Activated T-cell treated with anti-CD3 and anti-CD28 coated beads for 1 hour (primary cell): ENCODE measurements around the gene SDCCAG8.

Experiments
- DNase-seq: peaks from one replicate; pipeline ENCODE4 v3.0.0-alpha.2; 2020; ENCODE audit warnings: low read depth

Gene SDCCAG8

DNA sequence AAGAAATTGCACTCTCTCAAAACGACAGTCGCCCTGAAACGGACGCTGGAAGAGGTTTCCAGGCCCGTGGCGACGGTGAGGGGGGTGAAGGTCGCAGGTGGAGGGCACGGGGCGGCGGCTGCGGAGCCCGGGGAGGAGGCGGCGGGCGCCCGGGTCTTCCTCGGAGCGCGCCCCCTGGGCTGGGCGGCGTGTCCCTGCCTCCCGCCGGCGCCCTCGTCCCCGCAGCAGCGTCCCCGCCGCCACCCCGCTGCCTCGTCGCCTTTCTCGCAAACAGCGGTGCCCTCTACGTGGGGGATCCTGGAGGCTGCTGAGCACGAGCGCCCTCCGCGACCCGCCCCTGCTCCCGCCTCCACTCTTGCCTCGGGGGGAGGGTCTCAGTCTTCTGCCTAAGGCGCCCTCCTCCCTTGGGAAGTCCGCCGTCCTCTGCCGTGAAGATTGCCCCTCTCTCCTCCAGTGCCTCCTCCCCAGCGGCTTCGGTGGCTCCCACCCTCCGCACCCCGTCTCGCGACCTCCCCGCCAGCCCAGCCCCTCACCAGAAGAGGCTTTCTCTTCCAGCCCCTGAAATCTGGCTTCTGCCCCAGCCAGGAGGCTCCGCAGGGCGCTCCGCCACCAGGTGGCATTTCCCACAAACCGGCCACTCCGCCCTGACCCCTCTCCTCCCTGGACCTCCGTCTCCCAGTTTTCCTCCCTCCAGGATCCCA is 227.4 kb downstream of the SDCCAG8 start:
- no peak for DNase-seq

DNA sequence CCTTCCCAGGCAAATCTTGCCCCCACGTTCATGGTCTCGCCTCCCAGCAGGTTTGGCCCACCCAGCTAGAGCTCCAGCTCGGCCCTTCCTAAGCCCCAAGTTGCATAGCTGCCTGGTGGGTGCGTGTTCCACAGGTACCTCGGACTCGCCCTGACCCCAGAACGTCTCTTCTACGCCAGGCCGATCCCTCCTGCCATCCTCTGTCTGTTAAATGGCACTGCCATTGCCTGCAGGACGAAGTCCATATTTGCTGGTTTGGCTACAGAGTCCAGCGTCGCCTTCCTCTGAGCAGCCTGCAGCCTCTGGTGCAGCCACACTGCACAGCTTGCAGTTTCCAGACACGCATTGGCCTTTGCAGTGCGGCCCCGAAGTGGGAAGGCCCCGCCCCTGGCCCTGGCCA is 228.1 kb downstream of the SDCCAG8 start:
- DNase-seq, result no peak

DNA sequence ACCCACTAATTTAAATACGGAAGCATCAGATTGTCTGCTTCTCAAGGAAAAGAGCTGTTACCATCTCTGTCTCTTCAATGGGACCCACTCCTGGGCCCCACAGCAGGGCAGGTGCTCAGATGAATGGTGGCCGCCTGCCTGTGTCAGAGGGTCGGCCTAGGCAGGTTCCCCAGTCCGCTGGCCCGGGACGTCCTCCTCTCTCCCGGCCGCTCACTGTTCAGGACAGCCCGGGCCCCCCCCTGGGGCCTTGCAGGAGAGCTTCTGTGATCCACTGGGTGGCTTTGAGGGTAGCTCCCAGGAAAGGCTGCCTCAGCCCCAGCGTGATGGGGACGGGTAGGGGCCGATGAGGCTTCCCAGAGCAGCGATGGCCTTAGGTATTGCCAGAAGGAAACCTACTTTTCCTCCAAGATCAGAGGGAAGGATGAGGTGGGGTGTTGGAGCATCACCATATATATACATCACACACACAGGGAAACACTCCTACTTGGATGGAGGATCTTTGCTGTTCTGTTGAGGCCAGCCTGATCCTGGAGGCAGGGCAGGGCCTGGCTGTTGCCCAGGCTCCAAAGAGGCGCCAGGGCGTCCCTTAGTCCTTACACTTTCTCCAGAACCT is 231.3 kb downstream of the SDCCAG8 start:
- DNase-seq, result no peak

DNA sequence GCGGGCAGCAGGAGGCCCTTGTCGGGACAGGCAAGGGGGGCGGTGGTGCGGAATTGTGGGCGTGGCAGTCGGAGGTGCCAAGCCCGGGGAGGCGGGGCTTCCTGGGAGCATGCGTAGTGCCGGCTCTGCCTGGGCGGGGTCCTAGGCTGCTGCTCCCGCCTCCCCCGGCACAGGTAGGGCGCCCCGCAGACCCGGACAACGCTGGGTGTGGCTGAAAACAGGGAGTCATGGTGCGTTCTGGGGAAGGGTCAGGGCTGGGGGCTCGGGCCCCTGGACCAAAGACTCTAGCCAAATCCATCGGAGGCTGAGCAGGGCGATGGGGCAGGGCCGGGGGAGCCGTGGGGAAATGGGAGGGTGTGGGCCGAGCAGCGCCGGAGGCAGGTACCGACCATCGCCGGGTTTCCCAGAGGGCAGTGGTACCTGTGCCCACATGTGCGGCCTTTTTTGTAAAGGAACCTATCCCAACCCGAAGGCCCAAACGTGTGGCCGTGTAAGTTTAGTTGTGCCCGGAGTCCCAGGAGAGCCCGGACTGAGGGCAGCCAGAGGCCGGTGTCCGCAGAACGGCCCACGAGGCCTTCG is 231.9 kb downstream of the SDCCAG8 start:
- DNase-seq, result no peak

DNA sequence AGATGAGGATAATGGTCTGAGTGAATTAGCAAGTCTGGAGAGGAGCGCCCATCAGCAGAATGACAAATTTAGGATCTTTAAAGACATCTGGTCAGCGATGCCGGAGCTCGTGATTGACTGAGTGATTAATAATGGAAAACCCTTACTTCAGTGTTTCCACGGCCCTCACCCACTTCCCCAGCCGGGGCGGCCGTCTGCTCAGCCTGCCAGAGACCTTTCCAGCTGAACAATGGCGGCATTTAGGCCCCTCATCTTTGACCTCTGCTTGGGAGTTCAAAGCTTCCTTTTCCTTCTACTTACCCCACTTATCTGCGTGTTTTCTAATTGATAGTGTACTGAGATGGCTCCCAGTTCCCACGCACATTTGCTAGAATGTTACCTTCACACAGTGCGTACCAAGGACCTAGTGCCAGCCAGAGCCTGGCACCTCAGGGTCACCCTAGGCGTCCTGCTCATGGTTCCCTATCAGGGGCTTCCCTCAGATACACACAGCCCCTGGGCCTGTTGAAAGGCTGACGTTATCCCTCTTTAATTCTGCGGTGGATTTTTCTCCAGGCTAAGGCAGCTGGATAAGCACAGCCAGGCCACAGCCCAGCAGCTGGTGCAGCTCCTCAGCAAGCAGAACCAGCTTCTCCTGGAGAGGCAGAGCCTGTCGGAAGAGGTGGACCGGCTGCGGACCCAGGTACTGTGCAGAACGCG is 232.8 kb downstream of the SDCCAG8 start:
- DNase-seq, result no peak

DNA sequence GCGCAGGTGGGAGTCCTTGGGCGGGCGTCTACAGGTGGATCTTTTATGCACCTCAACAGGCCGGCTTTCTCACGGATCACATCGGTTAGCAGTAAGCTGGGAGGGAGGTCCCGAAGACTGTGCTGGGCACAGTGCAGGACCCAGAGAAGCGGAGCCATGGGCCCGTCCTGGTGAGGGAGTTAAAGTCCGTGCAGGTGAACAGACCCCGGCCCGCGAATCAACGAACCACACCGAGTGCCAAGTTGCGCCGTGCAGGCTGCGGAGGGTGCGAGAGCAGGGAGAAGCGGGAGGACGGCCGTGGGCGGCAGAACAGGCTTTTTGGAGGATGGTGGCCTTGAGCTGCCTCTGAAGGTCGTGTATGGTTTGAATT is 233.3 kb downstream of the SDCCAG8 start:
- no peak for DNase-seq

DNA sequence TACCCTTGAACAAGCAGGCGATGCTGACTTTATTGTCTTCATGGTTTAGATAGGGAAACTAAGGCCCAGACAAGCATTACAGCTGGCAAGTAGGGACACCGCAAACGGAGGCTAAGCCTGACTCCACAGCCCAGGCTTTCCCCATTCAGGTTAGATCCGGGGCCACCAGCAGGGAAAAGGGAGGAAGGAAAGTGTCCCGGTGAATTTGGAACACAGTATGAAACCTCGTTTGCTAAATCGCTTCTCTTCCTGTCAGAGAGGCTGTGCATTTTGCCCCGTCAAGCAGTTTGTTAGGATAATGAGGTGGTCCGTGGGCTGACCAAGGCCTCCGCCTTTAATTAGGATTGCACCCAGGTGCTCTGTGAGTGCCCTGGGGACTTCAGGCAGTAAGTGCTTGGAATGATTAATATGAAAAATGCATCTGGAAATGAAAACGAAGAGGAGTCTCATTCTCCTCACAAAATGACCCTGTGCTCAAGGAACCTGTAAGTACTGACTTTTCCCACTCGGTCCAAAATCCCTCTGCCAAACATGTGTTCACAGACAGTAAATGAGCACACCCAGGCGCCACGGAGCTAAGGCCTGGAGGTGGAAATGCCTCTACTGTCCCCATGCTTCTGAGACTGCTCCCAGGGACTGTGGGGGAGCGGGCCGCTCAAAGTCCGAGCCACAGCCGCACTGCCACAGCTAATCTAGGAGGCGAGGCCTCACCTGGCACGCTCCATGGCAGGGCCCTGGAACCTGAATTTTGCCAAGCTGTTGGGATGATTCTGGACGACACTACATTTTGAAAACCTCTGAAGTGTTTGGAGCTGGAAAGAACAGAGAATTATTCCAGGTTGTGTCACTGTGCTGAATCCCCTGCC is 234.1 kb downstream of the SDCCAG8 start:
- no peak for DNase-seq

DNA sequence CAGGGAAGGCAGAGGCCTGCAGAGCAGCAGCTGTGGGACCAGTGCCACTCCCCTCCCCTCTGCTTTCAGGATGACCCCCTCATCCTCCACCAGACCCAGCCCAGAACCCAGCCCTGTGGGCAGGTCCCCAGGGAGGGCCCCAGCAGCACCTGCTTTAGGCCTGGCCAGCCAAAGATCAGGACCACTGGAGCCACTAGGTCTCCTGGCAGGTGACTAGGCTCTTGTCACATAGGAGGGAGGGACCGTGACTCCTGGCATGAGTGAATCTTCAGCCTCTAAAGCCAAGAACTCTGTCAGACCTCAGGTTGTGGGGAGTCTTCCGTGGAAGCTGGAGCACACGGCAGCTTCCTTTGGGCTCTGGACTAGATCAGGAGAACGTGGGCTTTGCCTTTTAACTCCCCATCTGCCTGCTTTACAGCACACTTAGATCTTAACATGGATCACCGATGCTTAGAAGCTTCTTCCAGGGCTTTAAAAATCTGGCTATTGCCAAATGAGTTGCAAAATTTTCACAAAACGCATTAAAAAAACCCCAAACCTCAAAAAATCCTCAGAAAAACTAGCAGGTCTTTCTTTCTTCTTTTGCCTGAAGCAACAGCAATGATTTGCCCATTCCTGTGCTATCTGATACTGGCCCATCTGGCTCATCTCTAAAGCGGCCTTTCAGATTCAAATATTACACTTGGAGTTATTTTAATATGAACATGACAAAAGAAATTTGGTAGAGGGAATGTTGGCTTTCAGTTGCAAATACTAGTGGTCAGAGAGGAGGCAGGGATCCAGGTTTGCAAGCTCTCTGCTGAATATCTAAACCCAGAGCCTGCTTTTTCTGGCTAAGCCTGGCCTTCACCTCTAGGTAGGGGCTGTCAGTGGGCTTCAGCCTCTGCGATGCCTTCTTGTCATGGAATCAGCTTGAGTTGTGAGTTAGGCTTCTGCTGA is 235.2 kb downstream of the SDCCAG8 start:
- DNase-seq, result no peak

DNA sequence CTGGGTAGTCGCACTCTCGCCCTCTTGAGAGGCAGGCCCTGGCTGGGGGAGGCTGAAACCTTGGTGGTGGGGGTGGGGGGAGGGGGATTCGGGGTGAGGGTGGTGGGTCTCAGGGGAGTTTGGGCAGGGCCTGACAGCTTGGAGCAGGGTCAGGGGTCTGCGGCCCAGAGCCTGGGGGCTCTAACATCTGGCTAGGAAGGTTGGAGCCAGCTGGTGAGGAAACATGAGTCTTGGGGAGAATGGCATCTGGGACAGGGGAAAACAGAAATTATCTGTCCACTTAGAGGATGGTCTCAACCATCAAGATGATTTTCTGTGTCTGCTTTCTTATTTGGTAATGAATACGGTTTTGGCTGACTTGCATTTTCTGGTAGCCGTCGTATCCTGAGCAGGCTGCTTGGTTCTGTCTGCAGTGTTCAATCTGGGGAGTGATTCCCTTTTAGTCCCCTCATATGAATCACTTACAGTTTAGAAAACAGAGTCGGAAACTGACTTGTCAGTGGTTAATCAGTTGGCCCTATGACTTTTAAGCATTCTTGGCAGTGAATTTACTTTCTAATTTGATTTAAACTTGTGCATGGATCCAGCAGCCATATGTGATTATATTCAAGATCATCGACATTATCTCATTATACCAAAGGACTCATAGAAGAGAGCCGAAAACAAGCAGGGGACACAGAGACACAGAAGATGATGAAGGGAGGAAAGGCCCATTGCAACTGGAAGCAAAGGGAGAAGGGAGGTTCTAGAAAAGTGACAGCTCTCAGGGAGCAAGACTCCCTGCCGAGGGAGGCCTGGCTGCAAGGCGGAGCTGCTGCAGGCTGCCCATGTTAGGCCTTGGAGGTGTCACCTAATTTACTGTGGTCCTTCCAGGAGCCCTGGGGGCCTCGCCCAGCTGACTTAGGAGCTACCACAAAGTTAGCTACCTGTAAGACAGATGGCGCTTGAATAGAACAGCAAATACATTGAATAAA is 237.6 kb downstream of the SDCCAG8 start:
- DNase-seq, result no peak

DNA sequence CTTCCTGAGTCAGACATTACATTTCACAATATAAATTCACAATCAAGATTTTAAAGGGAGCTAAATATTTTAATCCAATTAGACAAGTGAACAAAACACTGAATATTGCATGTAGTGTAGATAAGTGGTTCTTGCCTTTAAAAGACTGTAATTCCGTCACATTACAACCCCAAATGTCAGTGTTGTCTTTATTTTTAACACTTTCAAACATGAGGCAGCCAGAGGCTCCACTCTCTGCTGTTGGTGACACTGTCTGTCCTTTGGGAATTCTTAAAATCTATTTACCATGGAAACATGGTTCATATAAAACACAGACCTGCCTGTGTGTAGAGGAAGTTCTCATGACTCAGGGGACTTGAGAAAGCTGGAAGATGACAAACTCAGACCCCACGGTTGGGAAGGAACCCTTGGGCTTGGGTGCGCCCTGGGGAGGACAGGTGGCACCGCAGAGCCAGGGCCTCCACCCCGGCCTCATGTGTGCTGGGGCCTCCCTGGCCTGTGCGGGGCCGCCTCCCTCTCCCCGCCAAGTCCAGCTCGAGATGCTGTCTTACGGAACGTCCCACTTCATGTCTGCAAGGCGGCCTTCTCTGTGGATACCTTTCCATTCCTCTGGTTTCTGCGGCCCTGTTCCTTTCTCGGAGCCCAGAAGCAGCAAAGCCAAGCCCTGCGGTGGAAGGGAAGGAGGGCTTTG is 239.0 kb downstream of the SDCCAG8 start:
- no peak for DNase-seq

DNA sequence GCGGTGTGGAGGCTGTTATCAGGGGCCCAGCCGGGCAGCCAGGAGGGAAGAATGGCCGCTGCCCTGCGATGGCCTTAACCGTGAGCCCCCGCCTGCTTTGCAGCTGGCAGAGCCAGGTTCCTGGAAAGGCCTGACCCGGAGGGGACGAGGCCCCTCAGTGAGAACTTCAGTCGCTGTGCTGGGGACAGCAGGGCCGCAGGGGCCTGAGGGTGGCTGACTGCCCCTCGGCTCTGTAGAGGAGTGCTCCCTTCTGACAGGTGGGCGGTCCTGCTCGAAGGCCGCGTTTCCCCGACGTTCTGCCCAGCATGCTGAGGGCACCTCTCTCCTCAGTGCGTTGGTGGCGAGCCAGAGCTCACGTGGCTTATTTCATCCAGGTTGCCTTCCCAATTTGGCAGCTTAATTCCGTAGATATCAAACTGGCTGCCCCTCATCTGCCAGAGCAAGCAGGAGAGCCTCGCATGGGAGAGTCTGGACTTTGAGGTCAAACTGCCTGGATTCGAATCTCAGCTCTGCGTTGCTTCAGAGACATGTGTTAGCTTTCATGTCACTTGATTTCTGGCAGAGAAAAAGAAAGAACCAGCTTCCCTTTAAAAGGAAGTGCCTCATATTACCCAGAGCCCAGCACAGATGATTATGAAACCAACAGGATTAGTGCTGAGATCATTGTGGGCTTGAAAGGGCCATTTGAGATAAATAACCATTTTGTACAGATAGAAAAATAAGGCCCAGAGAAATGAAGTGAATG is 239.8 kb downstream of the SDCCAG8 start:
- DNase-seq, result no peak

DNA sequence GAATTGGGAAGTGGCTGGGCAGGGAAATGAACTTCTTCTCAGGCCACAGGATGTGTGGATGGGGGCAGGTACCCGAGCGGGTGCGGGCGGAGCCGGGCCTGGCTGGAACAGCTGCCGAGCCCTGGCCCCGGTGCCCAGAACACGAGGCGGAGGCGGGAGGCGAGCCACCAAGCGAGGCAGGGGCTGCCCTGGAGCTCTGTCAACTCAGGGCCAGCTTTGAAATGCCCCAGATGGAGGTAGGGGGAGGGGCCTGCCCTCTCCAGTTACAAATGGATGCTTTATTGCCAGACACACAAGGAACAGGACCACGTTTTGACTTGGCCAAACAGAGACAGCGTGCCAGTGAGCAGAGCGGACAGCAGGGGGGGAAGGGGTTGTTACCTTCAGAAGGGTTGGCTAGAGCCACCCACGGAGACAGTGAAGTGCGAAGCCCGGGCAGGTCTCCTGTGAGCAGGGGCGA is 240.4 kb downstream of the SDCCAG8 start:
- DNase-seq, result no peak

DNA sequence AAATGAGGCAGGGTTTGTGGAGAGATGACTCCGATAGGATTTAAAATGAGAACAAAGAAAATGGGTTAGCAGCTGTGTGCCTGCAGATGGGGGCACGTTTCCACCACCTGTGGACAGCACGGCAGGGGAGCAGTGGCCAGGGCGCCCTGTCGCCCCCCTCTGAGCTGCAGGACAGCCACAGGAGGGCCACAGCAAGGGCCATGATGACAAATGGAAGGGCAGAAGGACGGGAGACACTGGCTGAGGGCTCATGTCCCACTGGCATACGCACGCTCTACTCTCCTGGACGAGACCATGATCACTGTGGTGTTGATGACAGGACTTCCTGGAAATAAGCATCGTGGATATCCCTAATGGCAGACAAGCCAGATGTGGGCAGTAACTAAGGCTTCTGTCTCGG is 241.0 kb downstream of the SDCCAG8 start:
- DNase-seq, result no peak

DNA sequence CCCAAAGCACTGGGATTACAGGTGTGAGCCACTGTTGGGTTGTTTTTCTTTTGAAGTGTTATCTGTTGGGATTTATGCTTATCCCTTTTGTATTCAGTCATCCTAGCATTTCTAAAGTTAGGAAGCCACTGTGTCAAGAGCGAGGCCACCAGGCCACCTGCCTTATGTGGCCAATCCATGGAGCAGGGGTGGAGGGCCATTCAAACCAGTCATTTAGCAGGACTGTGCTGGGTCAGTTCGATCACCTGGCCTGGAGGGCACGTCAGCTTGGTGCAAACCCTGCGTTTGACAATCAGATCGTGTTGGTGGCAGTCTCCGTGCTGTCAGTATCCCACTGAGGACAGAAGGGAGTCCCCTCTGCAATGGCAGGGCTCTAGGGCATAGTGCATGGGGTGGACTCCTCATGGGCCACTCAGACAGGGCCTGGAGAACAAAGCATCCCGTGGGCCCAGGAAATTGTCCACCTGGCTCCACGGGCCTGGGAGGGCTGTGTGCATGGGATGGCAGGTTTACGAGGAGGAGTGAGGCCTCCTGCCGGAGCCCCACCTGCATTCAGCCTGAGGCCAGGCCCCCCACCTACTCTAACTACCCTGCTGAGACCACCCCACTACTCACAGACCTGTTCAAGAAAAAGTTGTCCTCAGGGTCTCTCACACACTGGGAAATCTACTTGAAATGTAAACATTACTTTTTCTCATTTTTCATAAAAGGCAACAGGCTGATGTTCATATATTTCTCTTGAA is 242.3 kb downstream of the SDCCAG8 start:
- no peak for DNase-seq

DNA sequence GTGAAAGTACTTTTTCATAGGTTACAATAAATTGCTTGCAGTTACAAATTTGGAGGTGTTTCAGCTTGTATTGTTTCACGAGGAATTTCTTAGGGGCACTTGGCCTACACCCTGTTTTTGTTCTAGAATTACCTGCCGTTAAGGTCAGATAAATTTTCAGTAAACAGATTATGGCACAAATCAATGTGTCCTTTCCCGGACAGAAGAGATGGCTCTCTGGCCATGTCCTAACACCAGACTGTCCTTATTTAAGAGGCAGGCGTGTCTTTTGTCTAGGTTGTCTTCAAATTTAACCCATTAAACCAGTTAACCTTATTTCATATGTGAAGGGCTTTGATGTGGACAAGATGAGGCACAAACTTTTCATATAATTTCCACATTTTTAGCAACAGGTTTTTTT is 243.4 kb downstream of the SDCCAG8 start:
- DNase-seq, result no peak

DNA sequence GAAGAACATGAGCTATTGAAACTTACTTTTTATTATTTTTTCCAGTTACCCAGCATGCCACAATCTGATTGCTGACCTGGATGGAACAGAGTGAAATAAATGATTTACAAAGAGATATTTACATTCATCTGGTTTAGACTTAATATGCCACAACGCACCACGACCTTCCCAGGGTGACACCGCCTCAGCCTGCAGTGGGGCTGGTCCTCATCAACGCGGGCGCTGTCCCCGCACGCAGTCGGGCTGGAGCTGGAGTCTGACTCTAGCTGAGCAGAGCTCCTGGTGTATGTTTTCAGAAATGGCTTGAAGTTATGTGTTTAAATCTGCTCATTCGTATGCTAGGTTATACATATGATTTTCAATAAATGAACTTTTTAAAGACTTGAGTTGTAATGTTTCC is 243.9 kb downstream of the SDCCAG8 start:
- DNase-seq, result no peak

DNA sequence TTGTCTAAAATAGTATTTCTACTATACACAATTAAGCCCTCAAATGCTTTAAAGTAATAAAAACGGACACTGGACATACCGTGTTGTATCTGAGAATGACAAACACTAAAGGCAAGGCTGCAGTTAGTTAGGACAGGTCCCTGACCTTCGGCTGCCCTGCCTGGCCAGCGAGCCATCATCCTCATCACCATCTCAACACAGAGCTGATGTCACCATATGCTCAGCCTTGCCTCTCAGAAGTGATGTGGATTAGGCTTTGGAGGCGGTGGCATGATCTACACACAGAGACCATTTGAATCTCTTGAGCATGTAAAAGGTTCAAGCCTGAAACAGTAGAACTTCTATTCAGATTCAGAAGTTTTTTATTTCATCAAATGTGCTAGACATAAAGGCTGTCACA is 244.7 kb downstream of the SDCCAG8 start:
- no peak for DNase-seq

DNA sequence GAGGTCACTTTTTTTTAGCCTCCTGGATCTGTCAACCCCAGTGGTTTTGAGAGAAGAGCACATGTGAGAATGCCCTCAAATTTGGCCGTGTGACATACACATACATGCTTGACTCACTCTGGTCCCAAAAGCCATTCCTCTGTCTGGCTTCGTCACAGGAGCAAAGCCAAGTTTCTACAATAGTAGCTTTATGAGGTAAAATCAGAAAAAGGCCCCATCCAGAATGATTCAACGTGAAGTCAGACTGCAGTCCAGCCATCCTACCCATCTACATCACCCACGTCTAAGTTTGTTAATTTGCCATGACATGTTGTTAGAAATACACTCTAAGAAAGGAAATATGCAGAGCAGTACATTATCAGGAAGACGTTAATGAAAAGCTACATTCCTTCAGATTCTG is 245.2 kb downstream of the SDCCAG8 start:
- DNase-seq, result no peak
